ENCODE results near the gene OR8D1. TPM values are rescaled to one million over a fixed set of nuclear protein-coding genes. Genes with fewer than 3 reads are reported as not detected.
"Not testable (repeated sequence)": the region's sequence is repeated elsewhere in the genome, so short reads cannot be mapped to it uniquely, and the experiment has no call there.

OR8D1 gene
- total and polyA plus RNA-seq, 2 experiments from 2014 or later = not detected

DNA sequence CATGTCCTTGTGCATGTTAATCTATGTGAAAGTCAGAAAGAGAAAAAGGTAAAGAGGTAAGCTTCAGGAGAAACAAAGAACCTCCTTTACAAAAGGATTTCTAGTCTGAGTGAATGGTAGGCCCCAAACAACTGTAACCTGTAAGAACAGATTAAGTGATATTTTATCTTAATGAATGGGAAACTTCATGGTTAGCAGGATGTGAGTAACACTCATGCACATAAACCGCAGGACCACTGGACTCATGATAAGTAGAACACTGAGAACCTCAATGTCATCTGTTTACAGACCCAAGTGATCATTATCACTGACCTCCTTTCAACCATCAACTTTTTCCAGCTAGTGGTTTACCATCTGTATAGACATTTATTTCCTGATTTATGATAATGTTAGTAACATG, 37.7 kb downstream of the OR8D1 start:
- H3K4me1 ChIP-seq (ENCODE audit: low read depth) = no peaks in the 10 kb centered on the region
- peak in 1 of 2 donors; percentile 66 for DNase-seq (ENCODE audit: low read depth in 1 of 2, low spot score in 1 of 2)
- H3K27ac ChIP-seq = no peak overlapping the region
- H3K27me3 ChIP-seq = no peaks in the 10 kb centered on the region
- H3K9me3 ChIP-seq (ENCODE audit: low read depth) = no peaks in the 10 kb centered on the region
- TF ChIP-seq, protein P1, sequence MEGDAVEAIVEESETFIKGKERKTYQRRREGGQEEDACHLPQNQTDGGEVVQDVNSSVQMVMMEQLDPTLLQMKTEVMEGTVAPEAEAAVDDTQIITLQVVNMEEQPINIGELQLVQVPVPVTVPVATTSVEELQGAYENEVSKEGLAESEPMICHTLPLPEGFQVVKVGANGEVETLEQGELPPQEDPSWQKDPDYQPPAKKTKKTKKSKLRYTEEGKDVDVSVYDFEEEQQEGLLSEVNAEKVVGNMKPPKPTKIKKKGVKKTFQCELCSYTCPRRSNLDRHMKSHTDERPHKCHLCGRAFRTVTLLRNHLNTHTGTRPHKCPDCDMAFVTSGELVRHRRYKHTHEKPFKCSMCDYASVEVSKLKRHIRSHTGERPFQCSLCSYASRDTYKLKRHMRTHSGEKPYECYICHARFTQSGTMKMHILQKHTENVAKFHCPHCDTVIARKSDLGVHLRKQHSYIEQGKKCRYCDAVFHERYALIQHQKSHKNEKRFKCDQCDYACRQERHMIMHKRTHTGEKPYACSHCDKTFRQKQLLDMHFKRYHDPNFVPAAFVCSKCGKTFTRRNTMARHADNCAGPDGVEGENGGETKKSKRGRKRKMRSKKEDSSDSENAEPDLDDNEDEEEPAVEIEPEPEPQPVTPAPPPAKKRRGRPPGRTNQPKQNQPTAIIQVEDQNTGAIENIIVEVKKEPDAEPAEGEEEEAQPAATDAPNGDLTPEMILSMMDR (IDR thresholded peaks at IDR 0.05; ENCODE audit: low read depth, low read length) = no peak
- no peak overlapping the region for H3K4me3 ChIP-seq
- no peaks in the 10 kb centered on the region for H3K36me3 ChIP-seq

DNA sequence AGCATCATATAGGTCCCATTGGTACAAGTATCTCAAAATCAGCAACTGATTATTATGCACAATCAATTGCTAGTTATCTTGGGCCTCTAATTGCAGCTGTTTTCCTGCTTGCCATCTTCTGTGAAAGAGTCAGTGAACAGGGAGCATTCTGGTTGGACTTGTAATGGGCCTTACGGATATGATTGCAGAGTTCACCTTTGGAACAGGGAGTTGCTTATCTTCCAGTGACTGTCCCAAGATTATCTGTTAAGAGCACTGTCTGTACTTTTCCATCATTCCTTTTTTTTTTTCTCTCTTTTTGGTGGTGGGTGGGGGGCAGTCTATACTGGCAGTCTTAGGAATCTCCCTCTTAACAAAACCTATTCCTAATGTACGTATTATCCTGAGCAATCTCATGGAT, 39.7 kb downstream of the OR8D1 start:
- H3K27me3 ChIP-seq = no peaks in the 10 kb centered on the region
- no peaks in the 10 kb centered on the region for H3K9me3 ChIP-seq (ENCODE audit: low read depth)
- H3K36me3 ChIP-seq = no peaks in the 10 kb centered on the region
- TF ChIP-seq, protein P1 (IDR thresholded peaks at IDR 0.05; ENCODE audit: low read depth, low read length) = no peak
- no peak for DNase-seq (ENCODE audit: low read depth in 1 of 2, low spot score in 1 of 2)
- no peak overlapping the region for H3K4me3 ChIP-seq
- no peaks in the 10 kb centered on the region for H3K4me1 ChIP-seq (ENCODE audit: low read depth)
- H3K27ac ChIP-seq = no peak overlapping the region

DNA sequence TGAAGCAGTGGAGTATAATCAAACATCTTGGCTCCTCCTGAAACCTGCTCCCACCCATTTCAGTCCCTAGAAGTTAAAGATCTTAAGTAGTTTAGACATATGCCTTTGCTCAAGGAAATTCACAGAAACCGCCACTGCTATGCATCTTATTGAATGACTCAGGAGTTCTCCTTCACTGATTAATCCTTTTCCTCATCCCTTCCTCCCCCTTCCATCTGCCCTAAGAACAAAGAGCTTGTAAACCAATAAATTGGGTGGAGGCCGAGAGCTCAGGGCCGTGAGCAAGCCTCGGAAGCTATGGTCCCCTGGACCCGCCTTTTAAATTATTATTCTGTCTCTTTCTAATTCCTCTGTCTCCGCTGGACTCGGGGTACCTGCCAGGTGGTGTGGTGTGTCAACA, 42.9 kb downstream of the OR8D1 start:
- not testable (repeated sequence) for H3K36me3 ChIP-seq; H3K27me3 ChIP-seq; DNase-seq (ENCODE audit: low read depth in 1 of 2, low spot score in 1 of 2); H3K4me1 ChIP-seq (ENCODE audit: low read depth); H3K9me3 ChIP-seq (ENCODE audit: low read depth); H3K27ac ChIP-seq; H3K4me3 ChIP-seq

GRCh38 chr11:124265041-124265440, 48.7 kb downstream of the OR8D1 start:
- not testable (repeated sequence) for H3K27ac ChIP-seq; H3K4me1 ChIP-seq (ENCODE audit: low read depth); DNase-seq (ENCODE audit: low read depth in 1 of 2, low spot score in 1 of 2); H3K9me3 ChIP-seq (ENCODE audit: low read depth); H3K36me3 ChIP-seq; H3K27me3 ChIP-seq; H3K4me3 ChIP-seq

GRCh38 chr11:124256076-124256475, 57.7 kb downstream of the OR8D1 start, which contains the start of gene OR8G5:
OR8G5 (plus strand) TSS chr11:124256376; CDS start chr11:124264932, 8,556 bp downstream.
- Histone ChIP-seq H3K4me1 (ENCODE audit: low read depth) (no peaks in the 10 kb centered on the region), H3K4me3 (no peak within 1 kb of the TSS)

More at GRCh38 chr11:124256076-124256475, 57.7 kb downstream of the OR8D1 start, which contains the start of gene OR8G5:
- Histone ChIP-seq H3K27me3 (no peaks in the 10 kb centered on the region), H3K36me3 (no peaks in the 10 kb centered on the region), H3K27ac (no peak within 1 kb of the TSS), H3K9me3 (ENCODE audit: low read depth) (no peaks in the 10 kb centered on the region)
- no peak for DNase-seq (ENCODE audit: low read depth in 1 of 2, low spot score in 1 of 2)
- TF ChIP-seq, protein P1 (IDR thresholded peaks at IDR 0.05; ENCODE audit: low read depth, low read length) = no peak

Other genes with a start within 250 kb of the OR8D1 start
- gene VWA5A, start 198.5 kb downstream of the OR8D1 start, total RNA-seq = 20.8 and 28.9 TPM in 2 replicates
- gene VWA5A, start 198.5 kb downstream of the OR8D1 start, polyA plus RNA-seq = 34.1 and 37.6 TPM in 2 replicates
- gene OR10D3, start 130.6 kb downstream of the OR8D1 start, total RNA-seq = not detected in 2 replicates
- gene OR10D3, start 130.6 kb downstream of the OR8D1 start, polyA plus RNA-seq = not detected in 2 replicates
- not detected in 2 replicates for gene OR8G1, start 72.9 kb downstream of the OR8D1 start, total RNA-seq
- gene OR8G1, start 72.9 kb downstream of the OR8D1 start, polyA plus RNA-seq = not detected in 2 replicates
- gene OR8G5, start 57.6 kb downstream of the OR8D1 start, total RNA-seq = not detected in 2 replicates
- not detected in 2 replicates for gene OR8G5, start 57.6 kb downstream of the OR8D1 start, polyA plus RNA-seq
- gene OR8D2, start 6.2 kb upstream of the OR8D1 start, total RNA-seq = not detected in 2 replicates
- gene OR8D2, start 6.2 kb upstream of the OR8D1 start, polyA plus RNA-seq = not detected in 2 replicates
- gene OR8B2, start 70.5 kb upstream of the OR8D1 start, total RNA-seq = not detected in 2 replicates
- not detected in 2 replicates for gene OR8B2, start 70.5 kb upstream of the OR8D1 start, polyA plus RNA-seq
- not detected in 2 replicates for gene OR8B3, start 85.1 kb upstream of the OR8D1 start, total RNA-seq
- gene OR8B3, start 85.1 kb upstream of the OR8D1 start, polyA plus RNA-seq = not detected in 2 replicates
- gene OR8B4, start 110.9 kb upstream of the OR8D1 start, total RNA-seq = not detected in 2 replicates
- gene OR8B4, start 110.9 kb upstream of the OR8D1 start, polyA plus RNA-seq = not detected in 2 replicates
- not detected in 2 replicates for gene OR8B8, start 131.7 kb upstream of the OR8D1 start, total RNA-seq
- not detected in 2 replicates for gene OR8B8, start 131.7 kb upstream of the OR8D1 start, polyA plus RNA-seq
- gene OR8B12, start 229.7 kb upstream of the OR8D1 start, total RNA-seq = not detected in 2 replicates
- gene OR8B12, start 229.7 kb upstream of the OR8D1 start, polyA plus RNA-seq = not detected in 2 replicates